HCT116 (cell line): Measurements from ENCODE around the gene BLZF1. TPM values are rescaled to one million over a fixed set of nuclear protein-coding genes. Genes with fewer than 3 reads are reported as not detected.

Source experiments
- ATAC-seq: fragments of 200-7000 bp; cut with Tn5 transposase; 2 replicates; pipeline ENCODE4 v1.9.1; 2020; ENCODE audit warnings: mild to moderate bottlenecking, moderate library complexity
- BruUV-seq: library from RNA; stranded (reverse); fragments of 400-500 nt; replicated peaks from 2 replicates; lab custom pipeline; 2021; lab: Mats Ljungman, UMichigan
- CTCF ChIA-PET: fragments of 300-600 bp; sonication (Branson Sonifier 250); formaldehyde crosslinking; loops from one replicate; lab custom pipeline; 2021; ENCODE audit warnings: antibody characterized with exemption; lab: Charles Lee
- POLR2A ChIA-PET: fragments of 300-600, 350-600 bp; sonication (Branson Sonifier 250); formaldehyde crosslinking; loops from one replicate; lab custom pipeline; 2021; ENCODE audit warnings: antibody characterized with exemption; lab: Charles Lee
- RAD21 ChIA-PET, 2 experiments: fragments of 300-600 bp; sonication (Branson Sonifier 250); formaldehyde crosslinking; loops; one replicate each; lab custom pipeline; 2023; ENCODE audit warnings: low total read pairs in 2 of 2; ENCODE audit not compliant: uncharacterized antibody in 2 of 2, unreplicated experiment in 2 of 2, low non-redundant PET in 1 of 2; lab: Charles Lee
- DNase-seq: peaks from one replicate; pipeline ENCODE4 v3.0.0-alpha.2; 2010; ENCODE audit warnings: low read depth, low spot score
- H2AFZ ChIP-seq: fragments of 200-600 bp; shearing (Covaris generic), sonication (generic); 2 replicates; pipeline ENCODE4 v1.6.1; 2017; ENCODE audit warnings: low read depth, mixed run types, mixed read lengths, antibody characterized with exemption, low read length; ENCODE audit not compliant: poor library complexity, severe bottlenecking
- H3K27ac ChIP-seq: 2 replicates; pipeline ENCODE4 v1.5.1; 2012; ENCODE audit warnings: low read depth, low read length
- H3K27me3 ChIP-seq: fragments of 200-600 bp; sonication (generic); 2 replicates; pipeline ENCODE4 v1.6.1; 2016; ENCODE audit warnings: mixed run types, low read length, mixed read lengths; ENCODE audit not compliant: insufficient read depth
- H3K36me3 ChIP-seq, 2 experiments: fragments of 200-500 bp in 1 of 2; fragments of 200-600 bp in 1 of 2; sonication (Bioruptor generic) in 1 of 2; sonication (generic) in 1 of 2; 2 replicates each; pipeline versions ENCODE4 v1.5.1 to v1.6.1; 2014 to 2016; ENCODE audit warnings: low read length in 2 of 2, inconsistent platforms in 1 of 2, mixed read lengths in 1 of 2, mixed run types in 1 of 2; ENCODE audit not compliant: insufficient read depth in 2 of 2, control insufficient read depth in 1 of 2
- H3K4me1 ChIP-seq, 2 experiments: fragments of 200-600 bp in 1 of 2; sonication (generic) in 1 of 2; 2 replicates each; pipeline versions ENCODE4 v1.5.1 to v1.6.1; 2012 to 2017; ENCODE audit warnings: low read length in 2 of 2, inconsistent platforms in 1 of 2, mild to moderate bottlenecking in 1 of 2, mixed read lengths in 1 of 2, mixed run types in 1 of 2, moderate library complexity in 1 of 2; ENCODE audit not compliant: insufficient read depth in 2 of 2, control insufficient read depth in 1 of 2
- H3K4me2 ChIP-seq: fragments of 200-600 bp; sonication (generic); 2 replicates; pipeline ENCODE4 v1.6.1; 2017; ENCODE audit warnings: mixed run types, low read length, mixed read lengths
- H3K4me3 ChIP-seq, 2 experiments: fragments of 200-600 bp in 1 of 2; sonication (generic) in 1 of 2; replicated peaks in 1 of 2; 2 replicates each; pipeline ENCODE4 v1.5.1; 2011 to 2016; ENCODE audit warnings: low read length in 2 of 2, control low read depth in 1 of 2, low read depth in 1 of 2, mild to moderate bottlenecking in 1 of 2, mixed read lengths in 1 of 2, mixed run types in 1 of 2
- H3K79me2 ChIP-seq: fragments of 200-600 bp; sonication (generic); 2 replicates; pipeline ENCODE4 v1.6.1; 2017; ENCODE audit warnings: mild to moderate bottlenecking, mixed run types, low read length, moderate library complexity, mixed read lengths; ENCODE audit not compliant: insufficient read depth
- H3K9ac ChIP-seq: fragments of 200-600 bp; sonication (generic); 2 replicates; pipeline ENCODE4 v1.6.1; 2016; ENCODE audit warnings: low read length, mixed read lengths
- H3K9me2 ChIP-seq: fragments of 200-600 bp; sonication (generic), shearing (Covaris generic); 2 replicates; pipeline ENCODE4 v1.6.1; 2017; ENCODE audit warnings: mixed run types, mild to moderate bottlenecking, moderate library complexity; ENCODE audit not compliant: insufficient read depth
- H3K9me3 ChIP-seq, 2 experiments: fragments of 200-500 bp in 1 of 2; fragments of 200-600 bp in 1 of 2; sonication (Bioruptor generic) in 1 of 2; sonication (generic) in 1 of 2; 2 replicates each; pipeline ENCODE4 v1.6.1; 2014 to 2017; ENCODE audit warnings: low read length in 2 of 2, mixed read lengths in 2 of 2, inconsistent platforms in 1 of 2, low read depth in 1 of 2, mild to moderate bottlenecking in 1 of 2, mixed run types in 1 of 2, moderate library complexity in 1 of 2; ENCODE audit not compliant: control insufficient read depth in 1 of 2, insufficient read depth in 1 of 2
- H4K20me1 ChIP-seq: fragments of 200-600 bp; sonication (generic), shearing (Covaris generic); 2 replicates; pipeline ENCODE4 v1.6.1; 2017; ENCODE audit warnings: mixed run types, mild to moderate bottlenecking, moderate library complexity; ENCODE audit not compliant: insufficient read depth
- CBX3 ChIP-seq: IDR thresholded peaks from 2 replicates; pipeline ENCODE4 v1.6.1; 2012; ENCODE audit warnings: low read depth
- CEBPB ChIP-seq: IDR thresholded peaks from 2 replicates; pipeline ENCODE4 v1.6.1; 2012; ENCODE audit warnings: low read depth
- EGR1 ChIP-seq: IDR thresholded peaks from 2 replicates; pipeline ENCODE4 v1.6.1; 2012; ENCODE audit warnings: low read depth
- FOSL1 ChIP-seq: IDR thresholded peaks from 2 replicates; pipeline ENCODE4 v1.6.1; 2012; ENCODE audit warnings: low read depth
- MAX ChIP-seq: IDR thresholded peaks from 2 replicates; pipeline ENCODE4 v1.6.1; 2012
- POLR2A ChIP-seq: IDR thresholded peaks from 2 replicates; pipeline ENCODE4 v1.7.0; 2011; ENCODE audit warnings: borderline replicate concordance; ENCODE audit not compliant: insufficient read depth, insufficient read length; ENCODE audit errors: extremely low read depth
- POLR2AphosphoS5 ChIP-seq: IDR thresholded peaks from 2 replicates; pipeline ENCODE4 v1.6.1; 2011; ENCODE audit warnings: mild to moderate bottlenecking, low read depth, low read length, moderate library complexity
- SIN3A ChIP-seq: IDR thresholded peaks from 2 replicates; pipeline ENCODE4 v1.6.1; 2012; ENCODE audit warnings: low read depth
- SRF ChIP-seq: IDR thresholded peaks from 2 replicates; pipeline ENCODE4 v1.6.1; 2012; ENCODE audit warnings: low read depth
- TCF7L2 ChIP-seq: IDR thresholded peaks from 2 replicates; pipeline ENCODE4 v1.7.0; 2011; ENCODE audit warnings: borderline replicate concordance, inconsistent platforms; ENCODE audit not compliant: insufficient read depth, insufficient read length; ENCODE audit errors: extremely low read depth
- YY1 ChIP-seq: IDR thresholded peaks from 2 replicates; pipeline ENCODE4 v1.6.1; 2011; ENCODE audit warnings: low read length, low read depth, moderate library complexity, mild to moderate bottlenecking; ENCODE audit not compliant: insufficient replicate concordance; ENCODE audit errors: extremely low read depth
- ZBTB33 ChIP-seq: IDR thresholded peaks from 2 replicates; pipeline ENCODE4 v1.6.1; 2011; ENCODE audit warnings: mild to moderate bottlenecking, low read length, moderate library complexity; ENCODE audit not compliant: insufficient replicate concordance; ENCODE audit errors: extremely low read depth
- ZNF274 ChIP-seq: fragments of 200-500 bp; sonication (Bioruptor generic); IDR thresholded peaks from 2 replicates; pipeline ENCODE4 v1.6.1; 2014; ENCODE audit warnings: mild to moderate bottlenecking, low read depth, low read length, inconsistent platforms
- intact Hi-C: fragments of 100-400 bp; cut with micrococcal nuclease; formaldehyde crosslinking; loops from 2 replicates; pipeline ENCODE4 v1.10.0; 2022
- total RNA-seq: library from RNA; stranded (reverse); gene quantifications from one replicate; pipeline ENCODE4 v1.2.1, GENCODE V29; 2021; ENCODE audit not compliant: unreplicated experiment

BLZF1 gene
- total RNA-seq, 1 experiment from 2014 or later, result 19.6 TPM

- ATAC-seq, result no peak
- POLR2A ChIA-PET, result no interaction called here
- no peaks in the 10 kb centered on the region for H3K27me3 ChIP-seq
- H3K4me3 ChIP-seq, result no peak overlapping the region
- intact Hi-C loops, result no loop called here
- no peaks in the 10 kb centered on the region for H4K20me1 ChIP-seq
- H3K4me2 ChIP-seq, result no peak overlapping the region
- H3K27ac ChIP-seq, result no peak overlapping the region
- no peaks in the 10 kb centered on the region for H3K79me2 ChIP-seq
- no peak overlapping the region for H2AFZ ChIP-seq
- H3K36me3 ChIP-seq, result no peaks in the 10 kb centered on the region
- CTCF ChIA-PET, result interaction anchor here (1.6 to 1.7 kb wide), 2 partner anchors 9 to 736 kb away, joined by 4 to 7 read pairs; no protein-coding TSS in a partner anchor
- DNase-seq, result no peak
- no TSS peak for BruUV-seq
- no peaks in the 10 kb centered on the region for H3K4me1 ChIP-seq
- H3K9me3 ChIP-seq, result no peaks in the 10 kb centered on the region
- RAD21 ChIA-PET, result no interaction called here
- no peak for TF ChIP-seq ZNF274
- TF ChIP-seq TCF7L2, result no peak
- TF ChIP-seq POLR2A, result no peak
- no peak for TF ChIP-seq SRF
- no peak for TF ChIP-seq FOSL1
- TF ChIP-seq POLR2AphosphoS5, result no peak
- no peak for TF ChIP-seq CEBPB
- no peak for TF ChIP-seq SIN3A
- no peak for TF ChIP-seq EGR1
- TF ChIP-seq ZBTB33, result no peak
- TF ChIP-seq MAX, result no peak
- no peak for TF ChIP-seq YY1
- no peak for TF ChIP-seq CBX3
- no peaks in the 10 kb centered on the region for H3K9me2 ChIP-seq
- H3K9ac ChIP-seq, result no peak overlapping the region
These were observed 28.2 kb upstream of the BLZF1 start for GRCh38 chr1:169339773-169340172.
